Activated CD8-positive, alpha-beta memory T cell treated with anti-CD3 and anti-CD28 coated beads, Interleukin-2, amount 50 U/mL, for 24 hours (primary cell): ENCODE data around the gene GFRA3.
"Not testable (repeated sequence)": the region's sequence is repeated elsewhere in the genome, so short reads cannot be mapped to it uniquely, and the experiment has no call there.

Experiments used
- DNase-seq: peaks from one replicate; pipeline ENCODE4 v3.0.0-alpha.2; 2020; ENCODE audit errors: extremely low read depth

Gene GFRA3, protein sequence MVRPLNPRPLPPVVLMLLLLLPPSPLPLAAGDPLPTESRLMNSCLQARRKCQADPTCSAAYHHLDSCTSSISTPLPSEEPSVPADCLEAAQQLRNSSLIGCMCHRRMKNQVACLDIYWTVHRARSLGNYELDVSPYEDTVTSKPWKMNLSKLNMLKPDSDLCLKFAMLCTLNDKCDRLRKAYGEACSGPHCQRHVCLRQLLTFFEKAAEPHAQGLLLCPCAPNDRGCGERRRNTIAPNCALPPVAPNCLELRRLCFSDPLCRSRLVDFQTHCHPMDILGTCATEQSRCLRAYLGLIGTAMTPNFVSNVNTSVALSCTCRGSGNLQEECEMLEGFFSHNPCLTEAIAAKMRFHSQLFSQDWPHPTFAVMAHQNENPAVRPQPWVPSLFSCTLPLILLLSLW

DNA sequence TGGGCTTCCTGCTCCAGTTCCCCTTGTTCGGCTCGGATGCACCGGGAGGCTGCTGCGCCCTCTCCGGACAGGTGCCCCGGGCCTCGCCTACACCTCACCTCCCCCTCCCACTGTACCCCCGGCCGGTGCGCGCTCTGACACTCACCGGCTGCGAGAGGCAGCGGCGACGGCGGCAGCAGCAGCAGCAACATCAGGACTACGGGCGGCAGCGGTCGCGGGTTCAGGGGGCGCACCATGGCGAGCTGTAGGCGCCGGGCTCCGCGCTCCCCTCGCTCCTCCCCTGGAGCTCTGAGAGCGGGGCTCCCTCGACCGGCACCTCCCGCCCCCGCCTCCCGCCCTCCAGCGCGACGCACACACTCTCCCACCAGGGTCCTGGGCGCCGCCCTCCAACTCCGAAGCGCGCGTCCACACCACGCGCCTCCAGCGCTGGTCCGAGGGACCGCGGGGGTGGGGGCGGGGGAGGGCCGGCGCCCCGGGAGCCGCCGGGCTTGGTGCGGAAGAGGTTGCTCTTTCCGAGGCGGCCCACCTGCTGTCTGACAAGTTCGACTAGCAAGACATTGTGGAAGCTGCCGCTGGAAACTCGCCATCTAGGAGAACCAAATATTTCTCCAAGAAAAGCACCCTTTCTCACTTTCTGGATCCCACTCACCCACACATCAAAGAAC is at the start of gene GFRA3:
Gene GFRA3, minus strand, starts transcription at position 433 of the 665 bp plus-strand sequence. Its CDS starts 197 bp downstream, at position 236.
- no peak for DNase-seq

DNA sequence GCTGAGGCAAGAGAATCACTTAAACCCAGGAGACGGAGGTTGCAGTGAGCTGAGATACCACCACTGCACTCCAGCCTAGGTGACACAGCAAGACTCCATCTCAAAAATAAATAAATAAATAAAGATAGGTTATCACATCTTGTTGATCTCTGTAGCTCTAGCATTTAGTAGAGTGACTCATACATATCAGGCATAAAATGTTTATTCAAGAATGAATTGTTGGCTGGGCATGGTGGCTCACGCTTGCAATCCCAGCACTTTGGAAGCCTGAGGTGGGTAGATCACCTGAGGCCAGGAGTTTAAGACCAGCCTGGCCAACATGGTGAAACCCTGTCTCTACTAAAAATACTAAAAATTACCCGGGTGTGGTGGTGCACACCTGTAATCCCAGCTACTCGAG is 43.8 kb upstream of the GFRA3 start:
- not testable (repeated sequence) for DNase-seq

DNA sequence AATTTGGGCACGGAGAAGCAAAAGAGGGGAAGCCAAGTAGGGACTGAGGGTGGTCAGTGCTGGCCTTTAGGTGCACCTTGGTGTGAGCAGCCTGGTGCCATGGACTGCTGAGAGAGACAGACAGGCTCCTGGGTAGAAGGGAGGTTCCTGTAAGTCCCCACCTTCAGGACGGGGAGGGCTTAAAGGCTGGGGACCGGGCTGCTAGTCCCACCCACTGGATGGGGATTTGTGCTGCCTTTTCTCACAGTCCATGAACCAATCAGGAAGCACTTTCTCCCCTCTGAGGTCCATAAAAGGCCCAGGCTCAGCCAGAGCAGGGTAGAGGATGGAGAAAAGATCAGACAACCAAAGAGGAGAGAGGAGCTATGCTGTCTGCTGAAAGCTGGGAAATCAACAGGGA is 41.9 kb upstream of the GFRA3 start:
- DNase-seq = no peak

DNA sequence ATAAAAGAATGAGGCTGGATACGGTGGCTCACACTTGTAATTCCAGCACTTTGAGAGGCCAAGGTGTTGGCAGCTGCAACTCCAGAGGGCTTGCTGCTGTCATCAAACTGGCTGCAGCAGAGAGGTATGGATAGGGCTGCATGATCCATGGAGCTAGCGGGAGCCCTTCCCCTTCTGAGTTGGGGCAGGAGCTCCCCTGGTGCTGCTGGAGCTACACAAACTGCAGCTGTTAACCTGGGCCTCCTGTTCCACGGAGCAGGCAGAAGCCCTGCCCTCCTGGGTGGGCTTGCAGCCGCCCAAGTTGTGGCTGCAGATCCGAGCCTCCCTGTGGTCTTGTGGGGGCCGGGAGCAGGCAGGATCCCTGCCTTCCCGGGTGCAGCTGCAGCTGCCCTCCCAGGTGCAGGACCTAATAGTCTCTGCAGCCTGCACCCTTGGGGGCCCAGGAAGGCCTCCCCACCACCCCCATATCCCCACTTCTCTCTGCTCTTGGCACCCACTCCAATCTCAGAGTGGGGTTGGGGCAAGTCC is 41.4 kb upstream of the GFRA3 start:
- no peak for DNase-seq

DNA sequence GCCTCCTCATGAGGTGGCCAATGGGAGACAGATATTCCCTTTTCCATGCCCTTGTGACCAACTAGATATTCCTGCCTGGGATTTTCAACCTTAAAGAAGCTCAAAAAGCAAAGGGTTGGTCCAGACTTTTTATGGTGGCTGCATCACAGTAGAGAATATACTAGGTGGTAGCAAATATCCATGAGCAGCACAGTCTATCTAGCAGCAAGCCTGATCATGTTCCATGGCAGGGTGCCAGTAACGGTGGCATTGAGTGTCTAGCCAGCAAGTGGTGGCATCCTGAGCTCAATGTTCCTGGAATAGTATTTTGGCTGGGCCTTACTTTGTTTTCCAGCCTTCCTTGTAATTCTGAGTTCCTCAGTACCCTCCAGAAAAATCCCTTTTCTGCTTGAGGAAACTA is 31.4 kb upstream of the GFRA3 start:
- DNase-seq = no peak

DNA sequence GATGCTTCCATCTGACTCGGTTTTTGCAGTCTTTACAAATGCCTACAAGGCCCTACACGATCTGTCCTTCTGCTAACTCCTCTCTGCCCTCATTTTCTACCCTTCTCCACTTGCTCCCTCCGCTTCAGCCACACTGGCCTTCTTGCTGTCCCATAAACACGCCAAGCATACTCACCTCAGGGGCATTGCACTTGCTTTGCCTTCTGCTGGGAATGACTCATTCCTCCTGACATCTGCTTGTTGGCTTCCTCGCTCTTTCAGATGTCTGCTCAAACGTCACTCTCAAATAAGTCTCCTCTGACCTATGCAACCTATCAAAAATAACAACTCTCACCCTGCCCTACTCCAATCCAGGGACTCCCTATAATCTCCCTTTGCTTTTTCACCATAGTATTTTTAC is 29.0 kb upstream of the GFRA3 start:
- DNase-seq = no peak

DNA sequence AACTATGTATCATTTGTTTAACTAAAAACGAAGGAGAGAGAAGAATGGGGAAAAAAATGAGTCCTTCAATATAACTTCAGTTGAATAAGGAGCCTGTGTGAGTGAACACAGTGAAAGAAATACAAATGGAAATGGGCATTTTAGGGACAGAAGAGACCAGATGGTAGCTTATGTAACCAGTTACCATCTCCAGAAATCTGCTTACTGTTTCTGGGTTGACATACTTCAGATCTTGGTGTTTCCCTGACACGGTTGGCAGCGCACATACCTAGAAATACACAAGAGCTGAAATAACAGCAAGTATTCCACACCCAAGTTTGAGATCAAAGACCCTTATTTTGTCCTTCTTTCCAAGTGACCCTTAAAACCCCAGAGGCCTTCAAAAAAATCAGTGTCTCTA is 14.9 kb upstream of the GFRA3 start:
- DNase-seq = no peak

DNA sequence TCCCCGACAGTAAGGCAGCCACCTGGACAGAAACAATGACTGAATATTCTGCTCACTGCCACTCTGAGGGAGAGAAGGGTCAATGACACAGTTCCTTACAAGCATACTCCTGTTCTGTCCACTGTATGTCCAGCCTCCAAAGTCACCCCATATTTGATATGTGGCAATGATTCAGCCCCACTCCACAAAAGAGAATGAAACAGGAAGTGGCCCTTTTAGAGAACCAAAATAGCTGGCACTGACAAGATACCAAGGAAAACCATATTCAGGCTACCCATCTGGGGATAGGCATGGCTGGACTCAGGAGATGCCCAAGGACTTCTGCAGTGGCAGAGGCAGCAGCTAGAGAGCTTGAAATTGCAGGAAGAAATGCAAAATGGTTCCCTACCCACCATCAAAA is 12.8 kb upstream of the GFRA3 start:
- no peak for DNase-seq

DNA sequence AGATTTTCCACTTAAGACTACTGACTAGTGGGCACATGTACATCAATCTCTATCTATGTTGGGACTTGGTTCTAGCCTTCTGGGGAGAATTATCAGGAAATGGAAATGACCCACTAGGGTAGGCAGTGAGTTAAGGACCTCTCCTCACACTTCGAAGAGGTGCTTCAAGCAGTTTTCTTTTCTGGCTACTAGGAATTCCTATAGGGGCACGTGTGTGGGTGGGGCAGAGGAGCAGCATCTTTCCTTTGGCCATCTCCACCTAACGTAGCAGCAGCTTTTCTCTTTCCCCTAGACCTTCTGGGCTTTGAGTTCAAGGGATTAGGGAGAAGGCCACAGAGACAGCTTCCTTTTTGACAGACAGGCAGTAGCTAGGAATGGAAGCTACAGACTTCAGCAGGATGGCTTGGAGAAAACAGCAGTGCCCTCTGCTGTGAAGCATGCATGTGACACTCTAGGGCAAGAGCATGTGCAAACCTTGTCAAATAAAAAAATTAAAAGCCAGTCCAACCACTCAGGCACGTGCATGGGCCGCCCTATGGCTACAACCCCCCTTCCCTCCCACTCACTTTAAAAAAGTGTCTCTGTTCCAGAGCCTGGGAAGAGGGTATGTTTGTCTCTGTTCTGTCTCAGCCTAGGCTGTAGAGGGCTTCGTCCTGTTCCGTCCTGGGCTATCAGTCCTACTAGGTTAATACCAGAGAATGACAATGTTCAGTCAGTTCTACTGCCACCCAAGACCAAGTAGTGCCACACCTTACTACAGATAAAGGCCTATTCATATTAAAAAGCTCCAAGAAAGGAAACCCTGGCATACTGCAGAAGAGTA is 8.7 kb upstream of the GFRA3 start:
- DNase-seq = no peak

DNA sequence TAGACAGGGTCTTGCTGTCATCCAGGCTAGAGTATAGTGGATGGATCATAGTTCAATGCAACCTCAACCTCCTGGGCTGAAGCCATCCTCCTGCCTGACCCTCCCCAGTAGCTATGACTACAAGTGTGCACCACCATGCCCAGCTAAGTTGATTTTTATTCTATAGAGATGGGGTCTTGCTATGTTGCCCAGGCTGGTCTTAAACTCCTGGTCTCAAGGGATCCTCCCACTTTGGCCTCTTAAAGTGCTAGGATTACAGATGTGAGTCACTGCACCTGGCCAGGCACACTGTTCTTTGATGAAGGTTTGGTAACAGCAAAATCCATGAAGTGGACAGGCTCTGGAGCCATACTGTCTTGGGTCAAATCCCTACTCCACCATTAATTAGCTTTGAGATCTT is 6.5 kb upstream of the GFRA3 start:
- DNase-seq = no peak

DNA sequence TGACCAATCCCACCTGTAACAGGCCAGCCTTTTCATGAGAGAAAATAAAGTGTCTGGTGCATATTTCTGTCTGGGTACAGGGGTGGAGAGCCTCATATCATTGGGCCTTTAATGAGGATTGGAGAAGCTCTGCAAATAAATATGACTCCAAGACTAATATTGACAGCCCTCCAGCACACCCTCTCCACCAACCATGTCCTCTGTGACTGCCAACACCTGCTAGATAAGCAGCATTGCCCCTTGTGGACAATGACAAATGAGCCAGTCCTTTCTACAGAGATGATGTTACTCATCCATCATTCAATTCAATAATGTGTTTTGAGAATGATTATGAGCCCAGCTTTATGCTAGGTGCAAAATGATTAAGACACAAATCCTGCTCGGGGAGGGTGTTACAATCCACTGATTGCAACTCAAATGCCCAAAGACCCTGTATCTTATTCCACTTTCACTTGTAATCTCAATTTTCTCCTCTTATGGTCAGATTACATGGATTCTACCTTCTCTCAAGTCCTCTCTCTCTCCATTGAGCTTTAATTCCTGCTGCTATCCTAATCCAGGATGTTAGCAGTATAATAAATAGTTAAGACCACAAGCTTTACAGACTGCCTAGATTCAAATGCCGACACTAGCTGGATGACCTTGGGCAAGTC is 2.1 kb upstream of the GFRA3 start:
- DNase-seq = no peak

DNA sequence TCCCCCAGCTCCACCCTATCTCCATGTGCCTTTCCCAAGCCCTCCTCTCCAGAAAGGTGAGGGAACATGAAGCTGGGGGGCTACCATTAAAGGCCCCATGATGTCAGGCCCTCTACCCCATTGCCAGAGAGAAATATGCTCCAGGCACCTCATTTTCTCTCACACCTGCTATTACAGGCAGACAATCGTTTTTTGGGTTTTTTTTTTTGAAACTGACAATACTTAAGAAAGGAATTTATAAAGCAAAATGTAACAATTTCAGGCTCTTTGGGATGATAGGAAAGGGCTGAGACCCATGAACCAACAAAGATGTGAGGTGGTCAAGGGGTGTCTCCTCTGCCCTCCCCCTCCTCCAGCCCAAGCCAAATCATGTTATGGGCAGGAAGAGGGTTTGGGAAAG is 1.5 kb upstream of the GFRA3 start:
- DNase-seq = no peak

DNA sequence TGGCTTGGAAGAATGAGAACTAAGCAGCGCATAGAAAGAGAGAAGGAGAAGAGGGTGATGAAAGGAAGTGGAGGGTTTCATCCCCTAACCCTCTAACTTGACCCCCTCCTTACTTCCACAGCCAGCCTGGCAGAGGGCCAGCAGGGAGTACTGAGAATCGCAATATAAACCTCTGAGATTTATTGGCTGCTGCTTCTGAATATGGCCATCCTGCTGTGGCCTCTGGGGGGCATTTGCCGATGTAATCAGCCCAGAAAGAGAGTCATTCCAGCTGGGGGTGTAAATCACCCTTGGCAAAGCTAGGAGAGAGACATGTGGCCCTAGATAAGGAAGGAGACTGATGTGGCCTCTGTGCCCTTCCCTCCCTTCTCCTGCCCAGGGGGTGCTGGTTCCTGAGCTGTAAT is 960 bp upstream of the GFRA3 start:
- no peak for DNase-seq

DNA sequence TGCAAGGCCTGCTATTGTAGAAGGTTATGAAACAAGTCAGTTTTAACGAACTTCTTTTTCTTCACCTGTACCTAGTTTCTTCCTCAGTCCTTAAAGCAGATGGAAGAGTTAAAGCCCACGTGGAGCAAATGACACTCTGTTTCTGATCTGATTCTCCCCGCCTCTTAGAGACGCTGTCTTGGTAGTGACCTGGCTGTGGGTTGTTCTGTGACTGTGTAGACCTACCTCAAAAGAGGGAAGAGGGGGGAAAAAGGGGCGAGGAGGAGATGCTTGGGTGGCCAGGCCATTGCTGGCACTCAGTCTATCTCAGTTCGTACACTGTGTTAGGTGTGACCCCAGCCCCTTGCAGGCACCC is 610 bp downstream of the GFRA3 start:
- DNase-seq = no peak

DNA sequence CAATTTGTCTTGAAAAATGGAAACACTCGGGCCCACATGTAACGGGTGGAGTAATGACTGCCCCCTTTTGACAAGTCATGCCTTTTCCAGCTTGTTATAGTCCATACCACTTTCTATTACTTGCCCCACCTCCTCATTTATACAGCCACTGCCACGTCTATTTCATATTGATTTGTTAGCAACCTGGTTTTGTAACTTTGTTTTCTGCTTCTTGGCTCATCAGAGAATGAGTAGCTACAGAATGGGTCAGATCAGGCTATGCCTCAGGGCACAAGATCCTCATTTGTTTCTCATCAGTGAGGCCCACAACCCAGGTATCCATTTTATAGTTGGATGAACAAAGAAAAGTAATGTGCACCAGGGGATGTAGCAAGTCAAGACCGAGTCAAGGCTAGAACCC is 1.7 kb downstream of the GFRA3 start:
- no peak for DNase-seq

DNA sequence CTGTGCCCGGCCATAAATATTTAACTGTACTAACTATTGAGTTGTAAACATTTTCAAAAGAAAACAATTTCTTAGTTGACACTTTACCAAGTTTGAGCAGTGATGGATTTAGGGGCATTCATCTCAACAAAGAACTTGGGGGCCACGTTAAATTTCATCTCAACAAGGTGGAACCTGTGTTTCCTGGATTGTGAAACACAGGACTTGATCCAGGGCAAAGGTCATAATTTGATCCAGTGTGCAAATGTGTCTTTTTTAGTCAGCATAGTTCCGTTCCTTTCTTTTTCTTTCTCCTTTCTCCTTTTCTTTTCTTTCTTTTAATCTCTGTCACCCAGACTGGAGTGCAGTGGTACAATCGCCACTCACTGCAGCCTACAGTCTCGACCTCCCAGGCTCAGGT is 3.1 kb downstream of the GFRA3 start:
- no peak for DNase-seq

DNA sequence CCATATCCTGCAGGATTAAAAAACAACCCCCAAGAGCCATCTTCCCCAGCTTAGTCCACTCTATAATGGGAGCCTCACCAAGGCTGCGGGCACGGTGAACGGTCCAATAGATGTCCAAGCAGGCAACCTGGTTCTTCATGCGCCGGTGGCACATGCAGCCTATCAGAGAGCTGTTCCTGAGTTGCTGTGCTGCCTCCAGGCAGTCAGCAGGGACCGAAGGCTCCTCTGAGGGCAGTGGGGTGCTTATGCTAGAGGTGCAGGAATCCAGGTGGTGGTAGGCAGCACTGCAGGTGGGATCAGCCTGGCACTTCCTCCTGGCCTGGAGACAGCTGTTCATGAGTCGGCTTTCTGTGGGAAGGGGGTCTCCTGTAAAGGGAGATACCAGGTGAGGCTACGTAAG is 10.2 kb downstream of the GFRA3 start:
- DNase-seq = no peak

DNA sequence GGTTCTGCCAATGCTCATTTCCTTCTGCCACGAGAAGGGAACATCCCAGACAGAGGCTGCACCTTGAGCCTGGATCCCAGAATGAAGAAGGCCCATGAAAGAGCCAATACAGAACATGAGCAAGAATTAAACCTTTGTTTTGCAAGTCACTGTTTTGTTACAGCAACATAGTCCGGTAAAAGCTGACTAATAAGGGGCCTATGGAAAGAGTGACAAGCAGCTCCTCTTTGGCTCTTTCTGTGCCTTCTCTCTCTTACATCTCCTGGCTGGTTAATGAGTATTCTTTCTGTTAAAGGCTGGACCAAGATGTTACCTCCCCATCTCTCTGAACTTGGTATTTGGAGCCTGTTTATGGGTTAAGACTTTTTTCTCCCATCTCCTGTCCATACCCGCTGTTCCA is 10.8 kb downstream of the GFRA3 start:
- DNase-seq = no peak

DNA sequence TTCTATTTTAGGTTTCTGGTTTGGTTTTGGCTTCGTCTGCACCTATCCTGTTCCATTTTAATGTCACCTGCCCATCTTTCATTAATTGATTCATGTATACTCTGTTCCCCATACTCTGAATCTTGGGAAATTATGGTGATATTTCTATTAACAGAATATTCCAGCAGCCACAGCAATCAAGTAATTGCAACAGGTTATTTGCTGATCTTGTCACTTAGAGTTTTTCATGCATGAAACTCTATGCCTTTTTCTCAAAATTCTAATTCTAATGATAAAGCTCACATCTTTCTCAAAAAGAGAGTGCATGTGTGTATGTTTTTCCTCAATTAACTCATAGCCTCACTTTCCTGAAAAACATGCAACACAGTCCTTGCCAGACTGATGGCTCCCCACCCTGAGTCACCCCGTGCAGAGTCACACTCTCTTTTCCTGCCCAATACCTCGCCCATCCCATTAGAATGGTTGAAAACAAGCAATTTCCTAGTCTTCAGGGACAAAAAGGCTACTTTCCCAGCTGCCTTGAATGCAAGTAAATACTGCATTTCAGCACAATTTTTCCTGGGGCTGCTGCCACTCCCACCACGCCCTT is 15.6 kb downstream of the GFRA3 start:
- DNase-seq = no peak

DNA sequence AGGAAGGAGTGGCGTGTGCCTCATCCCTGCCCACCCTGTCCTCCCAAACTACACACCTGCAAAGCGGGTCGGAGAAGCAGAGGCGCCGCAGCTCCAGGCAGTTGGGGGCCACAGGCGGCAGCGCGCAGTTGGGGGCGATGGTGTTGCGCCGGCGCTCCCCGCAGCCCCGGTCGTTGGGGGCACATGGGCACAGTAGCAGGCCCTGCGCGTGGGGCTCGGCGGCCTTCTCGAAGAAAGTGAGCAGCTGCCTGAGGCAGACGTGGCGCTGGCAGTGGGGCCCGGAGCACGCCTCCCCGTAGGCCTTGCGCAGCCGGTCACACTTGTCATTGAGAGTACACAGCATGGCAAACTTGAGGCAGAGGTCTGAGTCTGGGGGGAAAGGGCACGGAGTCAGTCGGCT is 16.8 kb downstream of the GFRA3 start:
- DNase-seq = no peak

DNA sequence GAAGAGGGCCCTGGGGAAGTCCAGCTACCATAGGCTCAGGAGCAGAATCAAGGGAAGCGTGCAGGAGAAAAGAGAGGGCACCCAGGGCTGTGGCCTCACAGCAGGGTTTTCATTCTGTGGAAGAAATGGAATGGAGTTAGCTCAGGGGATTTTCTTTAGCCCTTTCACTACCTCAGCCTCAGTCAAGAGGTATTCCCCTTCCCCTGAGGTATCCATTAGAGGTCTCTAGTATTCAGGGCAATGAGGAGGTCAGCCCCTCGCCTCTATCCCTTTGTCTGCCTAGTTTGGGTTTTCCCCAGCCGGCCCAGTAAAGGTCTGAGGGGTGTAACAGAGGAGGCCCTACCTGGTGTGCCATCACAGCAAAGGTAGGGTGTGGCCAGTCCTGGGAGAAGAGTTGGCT is 21.5 kb downstream of the GFRA3 start:
- no peak for DNase-seq

DNA sequence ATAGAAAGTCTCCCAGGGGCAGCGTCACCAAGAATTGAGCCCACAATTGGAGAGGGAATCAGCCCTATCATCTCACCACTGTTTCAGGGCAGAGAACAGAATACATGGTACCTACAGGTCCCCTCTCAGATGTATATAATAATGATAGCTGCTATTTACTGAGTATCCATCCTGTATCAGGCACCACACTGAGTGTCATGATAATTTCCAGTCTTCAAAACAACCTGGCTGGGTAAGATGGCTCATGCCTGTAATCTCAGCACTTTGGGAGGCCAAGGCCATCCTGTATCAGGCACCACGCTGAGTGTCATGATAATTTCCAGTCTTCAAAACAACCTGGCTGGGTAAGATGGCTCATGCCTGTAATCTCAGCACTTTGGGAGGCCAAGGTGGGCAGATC is 26.6 kb downstream of the GFRA3 start:
- DNase-seq = not testable (repeated sequence)
